ENCODE data around the gene SNX32. TPM values are rescaled to one million over a fixed set of nuclear protein-coding genes. Genes with fewer than 3 reads are reported as not detected.

SNX32 gene
- total RNA-seq, 2 donors from 2014 or later = 1.5 to 4.3 TPM

- H3K4me1 Mint-ChIP-seq = peaks cover 22% of the 10 kb centered on the region
- peaks cover 59% of the 10 kb centered on the region for H3K27me3 Mint-ChIP-seq (ENCODE audit: insufficient read depth)
- H3K27ac Mint-ChIP-seq = peak within 1 kb of the TSS; percentile 58
- H3K4me1 ChIP-seq (ENCODE audit: control insufficient read depth, insufficient read depth, low read length) = peaks cover 18% of the 10 kb centered on the region
- H3K27ac ChIP-seq (ENCODE audit: low read depth, low read length) = no peak within 1 kb of the TSS
- peak; percentile 92 for DNase-seq
- no peaks in the 10 kb centered on the region for H3K9me3 Mint-ChIP-seq
- peak within 1 kb of the TSS; percentile 75 for H3K4me3 Mint-ChIP-seq
- 1 to 2% methylated on average over 31 to 105 of the region's 112 CpGs for WGBS, 2 experiments (ENCODE audit: insufficient coverage in 1 of 2, insufficient read length in 1 of 2)
- peaks cover 3% of the 10 kb centered on the region for H3K36me3 Mint-ChIP-seq (ENCODE audit: low read depth)
- H3K9ac ChIP-seq (ENCODE audit: extremely low read depth, low read length, poor library complexity, severe bottlenecking) = peak within 1 kb of the TSS; percentile 6
- H3K27me3 ChIP-seq (ENCODE audit: control insufficient read depth, insufficient read depth, low read length, poor library complexity, severe bottlenecking) = peaks cover 63% of the 10 kb centered on the region
- no peaks in the 10 kb centered on the region for H3K36me3 ChIP-seq (ENCODE audit: control insufficient read depth, insufficient read depth, low read length)
- no peaks in the 10 kb centered on the region for H3K9me3 ChIP-seq (ENCODE audit: control insufficient read depth, low read length)
- TF ChIP-seq, protein P1, sequence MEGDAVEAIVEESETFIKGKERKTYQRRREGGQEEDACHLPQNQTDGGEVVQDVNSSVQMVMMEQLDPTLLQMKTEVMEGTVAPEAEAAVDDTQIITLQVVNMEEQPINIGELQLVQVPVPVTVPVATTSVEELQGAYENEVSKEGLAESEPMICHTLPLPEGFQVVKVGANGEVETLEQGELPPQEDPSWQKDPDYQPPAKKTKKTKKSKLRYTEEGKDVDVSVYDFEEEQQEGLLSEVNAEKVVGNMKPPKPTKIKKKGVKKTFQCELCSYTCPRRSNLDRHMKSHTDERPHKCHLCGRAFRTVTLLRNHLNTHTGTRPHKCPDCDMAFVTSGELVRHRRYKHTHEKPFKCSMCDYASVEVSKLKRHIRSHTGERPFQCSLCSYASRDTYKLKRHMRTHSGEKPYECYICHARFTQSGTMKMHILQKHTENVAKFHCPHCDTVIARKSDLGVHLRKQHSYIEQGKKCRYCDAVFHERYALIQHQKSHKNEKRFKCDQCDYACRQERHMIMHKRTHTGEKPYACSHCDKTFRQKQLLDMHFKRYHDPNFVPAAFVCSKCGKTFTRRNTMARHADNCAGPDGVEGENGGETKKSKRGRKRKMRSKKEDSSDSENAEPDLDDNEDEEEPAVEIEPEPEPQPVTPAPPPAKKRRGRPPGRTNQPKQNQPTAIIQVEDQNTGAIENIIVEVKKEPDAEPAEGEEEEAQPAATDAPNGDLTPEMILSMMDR (conservative IDR thresholded peaks at IDR 0.05) = no peak
- peak within 1 kb of the TSS; percentile 80 for H3K4me3 ChIP-seq (ENCODE audit: low read length)
Observed at GRCh38 chr11:65786786-65787636, 46.8 kb upstream of the SNX32 start, which contains the start of gene OVOL1. Gene OVOL1, plus strand, starts transcription at chr11:65787063. Its CDS starts 311 bp downstream, at chr11:65787374.

GRCh38 chr11:65787649-65788622, 45.8 kb upstream of the SNX32 start:
- H3K9ac ChIP-seq (ENCODE audit: extremely low read depth, low read length, poor library complexity, severe bottlenecking) = peak overlapping the region; percentile 6
- H3K27ac ChIP-seq (ENCODE audit: low read depth, low read length) = no peak overlapping the region
- H3K36me3 ChIP-seq (ENCODE audit: control insufficient read depth, insufficient read depth, low read length) = no peaks in the 10 kb centered on the region
- Mint-ChIP-seq H3K36me3 (ENCODE audit: low read depth) (peaks cover 3% of the 10 kb centered on the region), H3K4me1 (peaks cover 22% of the 10 kb centered on the region), H3K27ac (peak overlapping the region; percentile 76), H3K27me3 (ENCODE audit: insufficient read depth) (peaks cover 51% of the 10 kb centered on the region), H3K9me3 (no peaks in the 10 kb centered on the region), H3K4me3 (peak overlapping the region; percentile 75)
- peaks cover 54% of the 10 kb centered on the region for H3K27me3 ChIP-seq (ENCODE audit: control insufficient read depth, insufficient read depth, low read length, poor library complexity, severe bottlenecking)
- 4 to 5% methylated on average over 19 to 63 of the region's 64 CpGs for WGBS, 2 experiments (ENCODE audit: insufficient coverage in 1 of 2, insufficient read length in 1 of 2)
- H3K4me1 ChIP-seq (ENCODE audit: control insufficient read depth, insufficient read depth, low read length) = peaks cover 18% of the 10 kb centered on the region
- peak; percentile 86 for DNase-seq
- peak overlapping the region; percentile 80 for H3K4me3 ChIP-seq (ENCODE audit: low read length)
- H3K9me3 ChIP-seq (ENCODE audit: control insufficient read depth, low read length) = no peaks in the 10 kb centered on the region
- TF ChIP-seq, protein P1 (conservative IDR thresholded peaks at IDR 0.05) = no peak

GRCh38 chr11:65788821-65789220, 44.9 kb upstream of the SNX32 start:
- H3K9ac ChIP-seq (ENCODE audit: extremely low read depth, low read length, poor library complexity, severe bottlenecking) = no peak overlapping the region
- WGBS, 2 experiments (ENCODE audit: insufficient coverage in 1 of 2, insufficient read length in 1 of 2) = 67 to 88% methylated on average over 3 to 6 of the region's 6 CpGs
- Mint-ChIP-seq H3K9me3 (no peaks in the 10 kb centered on the region), H3K4me3 (peak overlapping the region; percentile 75), H3K4me1 (peaks cover 22% of the 10 kb centered on the region), H3K27me3 (ENCODE audit: insufficient read depth) (peaks cover 44% of the 10 kb centered on the region), H3K36me3 (ENCODE audit: low read depth) (peaks cover 3% of the 10 kb centered on the region), H3K27ac (peak overlapping the region; percentile 76)
- peak overlapping the region; percentile 80 for H3K4me3 ChIP-seq (ENCODE audit: low read length)
- H3K27me3 ChIP-seq (ENCODE audit: control insufficient read depth, insufficient read depth, low read length, poor library complexity, severe bottlenecking) = peaks cover 51% of the 10 kb centered on the region
- DNase-seq = no peak
- no peaks in the 10 kb centered on the region for H3K9me3 ChIP-seq (ENCODE audit: control insufficient read depth, low read length)
- no peak overlapping the region for H3K27ac ChIP-seq (ENCODE audit: low read depth, low read length)
- TF ChIP-seq, protein P1 (conservative IDR thresholded peaks at IDR 0.05) = no peak
- peaks cover 18% of the 10 kb centered on the region for H3K4me1 ChIP-seq (ENCODE audit: control insufficient read depth, insufficient read depth, low read length)
- H3K36me3 ChIP-seq (ENCODE audit: control insufficient read depth, insufficient read depth, low read length) = no peaks in the 10 kb centered on the region
